HG02970 (cell line): ENCODE results near the gene CTXND2.
A peak's percentile ranks its signal among the peaks of the same experiment; 100 is the strongest.
"Not testable (repeated sequence)": the region's sequence is repeated elsewhere in the genome, so short reads cannot be mapped to it uniquely, and the experiment has no call there.

Experiments used
- ATAC-seq: cut with Tn5 transposase; IDR thresholded peaks from one replicate; pipeline ENCODE4 v1.9.1; 2021; ENCODE audit warnings: mild to moderate bottlenecking, moderate library complexity, moderate number of reproducible peaks; ENCODE audit not compliant: unreplicated experiment, low FRiP score

CTXND2 gene

DNA sequence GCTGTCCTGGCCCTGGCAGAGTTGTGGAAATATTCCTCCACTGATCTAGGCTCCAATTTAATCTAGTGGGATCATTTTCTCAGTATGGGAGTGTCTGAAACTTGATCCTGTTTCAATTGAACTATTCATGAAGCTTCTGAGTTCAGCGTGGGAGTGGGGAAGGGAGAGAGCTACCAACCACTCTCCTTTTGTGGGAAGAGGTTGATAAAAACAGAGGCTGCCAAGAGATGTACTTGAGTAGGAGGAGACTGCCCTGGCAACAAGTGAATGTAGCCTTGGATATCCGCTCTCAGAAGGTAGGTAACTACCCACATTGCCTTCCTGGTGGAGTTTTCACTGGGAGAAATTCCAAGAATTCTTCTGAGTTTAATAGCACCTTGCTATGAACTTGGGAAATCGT is at the start of gene CTXND2:
TSS of gene CTXND2 (plus strand) at position 119 of the 400 bp plus-strand sequence. CDS start 25,179 bp downstream, outside the sequence.
- ATAC-seq = no peak

DNA sequence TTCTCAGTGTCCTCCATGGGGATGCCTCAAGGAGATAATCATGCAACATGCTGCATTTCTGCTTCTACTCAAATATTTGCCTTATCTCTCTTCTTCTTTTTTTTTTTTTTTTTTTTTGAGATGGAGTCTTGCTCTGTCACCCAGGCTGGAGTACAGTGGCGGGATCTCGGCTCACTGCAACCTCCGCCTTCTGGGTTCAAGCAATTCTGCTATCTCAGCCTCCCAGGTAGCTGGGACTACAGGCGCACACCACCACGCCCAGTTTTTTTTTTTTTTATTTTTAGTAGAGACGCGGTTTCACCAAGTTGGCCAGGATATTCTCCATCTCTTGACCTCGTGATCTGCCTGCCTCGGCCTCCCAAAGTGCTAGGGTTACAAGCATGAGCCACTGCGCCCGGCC is 46.1 kb upstream of the CTXND2 start:
- not testable (repeated sequence) for ATAC-seq

DNA sequence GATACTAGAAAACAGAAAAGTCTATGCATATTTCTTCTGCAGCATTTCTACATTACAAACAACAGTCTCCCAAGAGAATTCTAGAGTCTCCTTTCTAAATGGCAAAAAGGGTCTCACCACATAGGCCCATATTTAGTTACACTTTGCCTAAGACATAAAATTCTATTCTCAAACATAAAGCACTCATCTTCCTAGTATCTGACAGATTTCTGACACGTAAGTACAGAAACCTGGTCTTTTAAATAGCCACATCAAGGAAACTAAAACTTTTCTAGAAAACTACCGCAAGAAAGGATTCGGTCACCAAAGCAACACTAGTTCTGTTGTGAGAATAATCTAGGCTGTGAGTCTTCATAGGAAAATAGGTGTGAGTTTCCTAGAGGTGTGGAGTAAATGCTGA is 45.3 kb upstream of the CTXND2 start:
- no peak for ATAC-seq

GRCh38 chr1:150842343-150842742 is 44.6 kb upstream of the CTXND2 start:
- ATAC-seq = no peak

DNA sequence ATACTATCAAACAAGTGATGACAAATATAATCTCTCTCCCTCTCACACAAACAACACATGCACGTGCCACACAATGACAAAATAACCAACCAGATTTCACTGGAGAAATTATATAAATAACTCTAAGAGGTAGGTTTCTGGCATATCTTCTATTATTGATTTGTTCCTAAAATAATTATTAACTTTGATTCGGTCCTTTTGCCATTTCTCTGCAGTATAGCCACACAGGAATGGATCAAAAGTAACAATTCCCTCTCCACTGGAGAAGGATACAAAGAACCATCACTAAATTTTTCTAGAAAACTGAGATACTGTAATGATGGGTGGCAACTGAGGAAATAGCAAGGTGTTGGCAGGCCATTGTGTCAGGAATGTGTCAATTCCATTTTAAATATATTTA is 44.0 kb upstream of the CTXND2 start:
- ATAC-seq = no peak

- no peak for ATAC-seq
Measured at GRCh38 chr1:150843474-150843873, 43.5 kb upstream of the CTXND2 start.

- ATAC-seq = no peak
Measured at GRCh38 chr1:150846473-150847146, 40.3 kb upstream of the CTXND2 start.

GRCh38 chr1:150850801-150851362 is 36.1 kb upstream of the CTXND2 start:
- not testable (repeated sequence) for ATAC-seq

- ATAC-seq = not testable (repeated sequence)
Measured at GRCh38 chr1:150852734-150853133, 34.2 kb upstream of the CTXND2 start.

DNA sequence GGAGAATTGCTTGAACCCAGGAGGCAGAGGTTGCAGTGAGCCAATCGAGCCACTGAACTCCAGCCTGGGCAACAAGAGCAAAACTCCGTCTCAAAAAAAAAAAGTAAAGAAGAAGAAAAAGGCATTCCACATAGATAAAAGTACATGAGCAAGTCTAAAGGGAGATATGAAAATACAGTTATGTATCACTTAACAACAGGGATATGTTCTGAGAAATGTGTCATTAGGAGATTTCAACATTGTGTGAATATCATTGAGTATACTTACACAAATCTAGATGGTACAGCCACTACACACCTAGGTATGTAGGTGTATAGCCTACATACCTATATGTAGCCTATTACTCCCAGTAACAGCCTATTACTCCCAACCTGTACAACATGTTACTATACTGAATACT is 23.2 kb upstream of the CTXND2 start:
- ATAC-seq = no peak

DNA sequence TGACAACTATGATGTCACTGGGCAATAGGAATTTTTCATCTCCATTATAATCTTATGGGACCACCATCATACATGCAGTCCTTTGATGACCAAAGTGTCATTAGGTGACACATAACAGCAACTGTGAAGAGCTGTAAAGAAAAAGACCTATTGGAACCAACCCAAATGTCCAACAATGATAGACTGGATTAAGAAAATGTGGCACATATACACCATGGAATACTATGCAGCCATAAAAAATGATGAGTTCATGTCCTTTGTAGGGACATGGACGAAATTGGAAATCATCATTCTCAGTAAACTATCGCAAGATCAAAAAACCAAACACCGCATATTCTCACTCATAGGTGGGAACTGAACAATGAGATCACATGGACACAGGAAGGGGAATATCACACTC is 22.7 kb upstream of the CTXND2 start:
- ATAC-seq = not testable (repeated sequence)

GRCh38 chr1:150869683-150870082 is 17.3 kb upstream of the CTXND2 start:
- no peak for ATAC-seq

GRCh38 chr1:150872572-150872971 is 14.4 kb upstream of the CTXND2 start:
- ATAC-seq = no peak

GRCh38 chr1:150873521-150873920 is 13.4 kb upstream of the CTXND2 start:
- no peak for ATAC-seq

DNA sequence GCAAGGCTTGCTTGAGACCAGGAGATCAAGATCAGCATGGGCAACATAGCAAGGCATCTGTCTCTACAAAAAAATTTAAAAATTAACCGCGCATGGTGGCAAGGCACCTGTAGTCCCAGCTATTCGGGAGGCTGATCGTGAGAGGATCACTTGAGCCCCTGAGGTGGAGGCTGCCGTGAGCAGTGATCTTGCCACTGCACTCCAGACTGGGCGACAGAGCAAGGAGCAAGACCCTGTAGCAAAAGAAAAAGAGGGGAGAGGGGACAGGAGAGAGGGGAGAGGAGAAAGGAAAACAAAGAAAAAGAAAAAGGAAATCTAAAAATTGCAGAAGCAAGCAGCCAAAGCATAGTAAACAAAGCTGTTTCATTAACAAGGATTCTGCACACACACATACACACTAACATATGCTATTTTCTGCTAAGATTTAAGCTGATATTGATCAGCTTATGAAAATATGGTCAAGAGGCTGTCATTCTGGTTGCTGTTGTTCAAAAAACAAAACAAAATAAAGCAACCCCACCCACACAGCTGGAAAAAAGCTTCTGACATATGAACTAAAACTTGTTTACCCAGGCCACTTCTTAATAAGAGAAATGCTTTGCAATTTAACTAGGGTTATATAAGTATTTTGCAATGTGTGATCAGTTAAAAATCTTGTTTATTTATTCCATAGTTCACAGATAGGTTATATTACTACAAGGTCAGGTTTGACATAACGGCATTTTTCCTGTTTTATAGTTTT is 12.3 kb upstream of the CTXND2 start:
- no peak for ATAC-seq

GRCh38 chr1:150875197-150876118 is 11.5 kb upstream of the CTXND2 start:
- ATAC-seq = no peak

GRCh38 chr1:150876119-150876454 is 10.8 kb upstream of the CTXND2 start:
- peak; percentile 30 for ATAC-seq

GRCh38 chr1:150878931-150879330 is 8.0 kb upstream of the CTXND2 start:
- ATAC-seq = not testable (repeated sequence)

DNA sequence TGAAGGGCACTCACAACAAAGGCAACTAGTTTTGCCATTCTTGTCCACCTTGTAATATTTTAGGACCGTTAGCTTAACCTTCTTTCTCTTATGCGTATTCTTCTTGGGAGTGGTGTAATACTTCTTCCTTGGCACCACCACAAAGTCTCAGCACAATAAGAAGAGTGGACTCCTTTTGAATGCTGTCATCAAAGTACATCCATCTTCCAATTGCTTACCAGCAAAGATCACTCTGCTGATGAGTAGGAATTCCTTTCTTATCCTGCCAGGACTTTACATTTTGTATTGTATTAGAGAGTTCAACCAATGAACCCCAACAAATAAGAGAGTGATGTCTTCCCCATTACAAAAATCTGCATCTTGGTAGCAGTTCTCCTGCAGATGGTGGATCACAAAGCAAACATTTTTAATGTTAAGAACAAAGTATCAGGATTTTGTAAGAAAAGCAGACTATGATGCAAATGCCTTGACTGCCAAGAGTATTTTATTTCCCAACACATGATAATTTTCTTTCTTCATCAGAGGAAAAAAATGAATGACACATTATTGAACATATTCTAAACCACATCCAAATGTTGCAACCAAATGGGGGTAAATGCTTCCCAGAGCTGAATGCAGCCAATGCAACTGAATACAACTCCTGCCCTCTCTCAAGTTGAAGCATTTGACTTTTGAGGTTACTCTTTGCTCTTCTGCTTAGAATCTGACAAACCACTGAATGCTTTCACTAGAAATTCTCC is 5.4 kb upstream of the CTXND2 start:
- ATAC-seq = no peak

- ATAC-seq = not testable (repeated sequence)
Measured at GRCh38 chr1:150883121-150883520, 3.8 kb upstream of the CTXND2 start.
